SK-N-SH (cell line): ENCODE results near the gene PLA2G2C. TPM values are rescaled to one million over a fixed set of nuclear protein-coding genes. Genes with fewer than 3 reads are reported as not detected.

Experiments used
- CTCF ChIA-PET: fragments of 300-600, 350-600 bp; formaldehyde crosslinking; extraction: SDS; loops from one replicate; lab custom pipeline; 2021; lab: Yijun Ruan, JAX
- POLR2A ChIA-PET: fragments of 350-600 bp; sonication (Branson Sonifier 250); formaldehyde crosslinking; extraction: SDS; loops from one replicate; lab custom pipeline; 2020; ENCODE audit warnings: antibody characterized with exemption, inconsistent platforms; lab: Yijun Ruan, JAX
- DNase-seq: peaks from one replicate; pipeline ENCODE4 v3.0.0; 2012
- H2AFZ ChIP-seq: fragments of 200-600 bp; sonication (generic); 2 replicates; pipeline ENCODE4 v1.8.1; 2016; ENCODE audit warnings: antibody characterized with exemption, mild to moderate bottlenecking, low read depth
- H3F3A ChIP-seq: fragments of 200-600 bp; sonication (generic); replicated peaks from 2 replicates; pipeline ENCODE3; 2016; ENCODE audit warnings: antibody characterized with exemption, mild to moderate bottlenecking; ENCODE audit not compliant: insufficient read depth
- H3K27ac ChIP-seq, 2 experiments: fragments of 200-500 bp in 1 of 2; fragments of 200-600 bp in 1 of 2; sonication (Bioruptor generic) in 1 of 2; sonication (generic), shearing (Covaris generic) in 1 of 2; 2 replicates each; pipeline versions ENCODE4 v1.5.1 to v1.6.1; 2014 to 2016; ENCODE audit warnings: low read depth in 2 of 2, inconsistent platforms in 1 of 2, low read length in 1 of 2, mild to moderate bottlenecking in 1 of 2, mixed read lengths in 1 of 2
- H3K27me3 ChIP-seq: fragments of 200-600 bp; sonication (generic), shearing (Covaris generic); 2 replicates; pipeline ENCODE4 v1.6.1; 2016; ENCODE audit warnings: mixed run types; ENCODE audit not compliant: insufficient read depth
- H3K36me3 ChIP-seq, 2 experiments: fragments of 200-500 bp in 1 of 2; fragments of 200-600 bp in 1 of 2; sonication (Bioruptor generic) in 1 of 2; sonication (generic) in 1 of 2; replicated peaks in 1 of 2; 2 replicates each; pipeline versions ENCODE3 to v1.5.1; 2014 to 2016; ENCODE audit warnings: low read length in 1 of 2, mild to moderate bottlenecking in 1 of 2; ENCODE audit not compliant: insufficient read depth in 2 of 2, control insufficient read depth in 1 of 2
- H3K4me1 ChIP-seq, 2 experiments: fragments of 200-500 bp in 1 of 2; fragments of 200-600 bp in 1 of 2; sonication (Bioruptor generic) in 1 of 2; sonication (generic), shearing (Covaris generic) in 1 of 2; 2 replicates each; pipeline versions ENCODE4 v1.5.1 to v1.6.1; 2014 to 2016; ENCODE audit warnings: low read depth in 1 of 2, low read length in 1 of 2, mixed run types in 1 of 2; ENCODE audit not compliant: insufficient read depth in 2 of 2, control insufficient read depth in 1 of 2
- H3K4me2 ChIP-seq: fragments of 200-600 bp; sonication (generic), shearing (Covaris generic); 2 replicates; pipeline ENCODE4 v1.6.1; 2017; ENCODE audit warnings: mixed run types
- H3K4me3 ChIP-seq, 2 experiments: fragments of 200-500 bp in 1 of 2; fragments of 200-600 bp in 1 of 2; sonication (Bioruptor generic) in 1 of 2; sonication (generic), shearing (Covaris generic) in 1 of 2; 2 replicates each; pipeline versions ENCODE4 v1.5.1 to v1.8.1; 2014 to 2016; ENCODE audit warnings: low read depth in 2 of 2, inconsistent platforms in 1 of 2, low read length in 1 of 2, mild to moderate bottlenecking in 1 of 2, mixed read lengths in 1 of 2, moderate library complexity in 1 of 2
- H3K79me2 ChIP-seq: fragments of 200-600 bp; sonication (generic); 2 replicates; pipeline ENCODE4 v1.8.1; 2017; ENCODE audit warnings: mild to moderate bottlenecking; ENCODE audit not compliant: insufficient read depth
- H3K9ac ChIP-seq: fragments of 200-600 bp; sonication (generic); 2 replicates; pipeline ENCODE4 v1.6.1; 2017; ENCODE audit warnings: mixed run types
- H3K9me2 ChIP-seq: fragments of 200-600 bp; sonication (generic); 2 replicates; pipeline ENCODE4 v1.6.1; 2017; ENCODE audit warnings: mixed run types
- H3K9me3 ChIP-seq: fragments of 200-600 bp; sonication (generic); 2 replicates; pipeline ENCODE4 v1.6.1; 2017; ENCODE audit warnings: mixed run types, mild to moderate bottlenecking, moderate library complexity
- H4K20me1 ChIP-seq: fragments of 200-600 bp; sonication (generic); 2 replicates; pipeline ENCODE4 v1.6.1; 2017; ENCODE audit warnings: mild to moderate bottlenecking, mixed run types; ENCODE audit not compliant: insufficient read depth
- ELF1 ChIP-seq: IDR thresholded peaks from 2 replicates; pipeline ENCODE4 v1.4.0; 2012
- FOXM1 ChIP-seq: IDR thresholded peaks from 2 replicates; pipeline ENCODE4 v1.4.0; 2012; ENCODE audit warnings: low read depth, mild to moderate bottlenecking
- GABPA ChIP-seq: IDR thresholded peaks from 2 replicates; pipeline ENCODE4 v1.4.0; 2012; ENCODE audit warnings: low read depth, mild to moderate bottlenecking
- JUND ChIP-seq: IDR thresholded peaks from 2 replicates; pipeline ENCODE4 v1.4.0; 2012
- MEF2A ChIP-seq: IDR thresholded peaks from 2 replicates; pipeline ENCODE4 v1.4.0; 2012; ENCODE audit warnings: low read depth, borderline replicate concordance
- MXI1 ChIP-seq: IDR thresholded peaks from 2 replicates; pipeline ENCODE4 v1.6.1; 2012; ENCODE audit warnings: mild to moderate bottlenecking, low read depth, low read length, improper control_type of control experiment
- NFIC ChIP-seq: IDR thresholded peaks from 2 replicates; pipeline ENCODE4 v1.4.0; 2012; ENCODE audit warnings: borderline replicate concordance
- NRF1 ChIP-seq: IDR thresholded peaks from 2 replicates; pipeline ENCODE4 v1.6.1; 2012; ENCODE audit warnings: low read depth, mild to moderate bottlenecking, low read length
- POLR2AphosphoS5 ChIP-seq: IDR thresholded peaks from 2 replicates; pipeline ENCODE4 v1.6.1; 2012; ENCODE audit warnings: low read depth, low read length
- RAD21 ChIP-seq: IDR thresholded peaks from 2 replicates; pipeline ENCODE4 v1.6.1; 2012; ENCODE audit warnings: mild to moderate bottlenecking, low read length
- RCOR1 ChIP-seq: fragments of 150-350 bp; IDR thresholded peaks from 2 replicates; pipeline ENCODE4 v1.6.1; 2017; ENCODE audit warnings: antibody characterized with exemption, low read length
- RFX5 ChIP-seq: IDR thresholded peaks from 2 replicates; pipeline ENCODE4 v1.6.1; 2012; ENCODE audit warnings: mild to moderate bottlenecking, improper control_type of control experiment, low read length
- SMC3 ChIP-seq: IDR thresholded peaks from 2 replicates; pipeline ENCODE4 v1.6.1; 2012; ENCODE audit warnings: low read depth, low read length, improper control_type of control experiment
- TAF1 ChIP-seq: IDR thresholded peaks from 2 replicates; pipeline ENCODE4 v1.6.1; 2012; ENCODE audit warnings: low read depth, mild to moderate bottlenecking, low read length, moderate library complexity, borderline replicate concordance
- YY1 ChIP-seq: IDR thresholded peaks from 2 replicates; pipeline ENCODE4 v1.4.0; 2012; ENCODE audit warnings: low read depth, mild to moderate bottlenecking
- WGBS: methylation state at CpG from one replicate; pipeline ENCODE4 v1.1.6; 2017; ENCODE audit warnings: low lambda C conversion rate; 5-methylcytosine and 5-hydroxymethylcytosine counted together
- polyA plus RNA-seq, 3 experiments: library from polyadenylated mRNA; depleted of rRNA; stranded (reverse); fragments of >200 nt; gene quantifications; 2 replicates each; pipeline ENCODE4 v1.2.3, GENCODE V29; 2012
- TF ChIP-seq, protein P1 (sequence below): IDR thresholded peaks from 2 replicates; pipeline ENCODE4 v1.4.0; 2012; ENCODE audit warnings: low read depth
- TF ChIP-seq, protein P2 (sequence below): fragments of 150-350 bp; IDR thresholded peaks from 2 replicates; pipeline ENCODE4 v1.6.1; 2016; ENCODE audit warnings: mild to moderate bottlenecking, low read depth, low read length
- TF ChIP-seq, protein P3 (sequence below): fragments of 150-350 bp; IDR thresholded peaks from 2 replicates; pipeline ENCODE4 v1.6.1; 2017; ENCODE audit warnings: antibody characterized with exemption, low read length, low read depth, borderline replicate concordance
- TF ChIP-seq, protein P4 (sequence below): IDR thresholded peaks from 2 replicates; pipeline ENCODE4 v1.4.0; 2012; ENCODE audit warnings: low read depth, borderline replicate concordance

Gene PLA2G2C
- polyA plus RNA-seq, 1 of the 3 experiments (the other 2 are of a cell fraction): not detected

GRCh38 chr1:20189664-20190063, 3.3 kb upstream of the PLA2G2C start:
- H3K9ac ChIP-seq: no peak overlapping the region
- H3K36me3 ChIP-seq: no peaks in the 10 kb centered on the region
- H2AFZ ChIP-seq: no peak overlapping the region
- no peak for DNase-seq
- no peaks in the 10 kb centered on the region for H3K9me3 ChIP-seq
- no peaks in the 10 kb centered on the region; a peak in 1 of 4 replicates for H3K4me1 ChIP-seq
- no peak for TF ChIP-seq ELF1
- TF ChIP-seq YY1: no peak
- TF ChIP-seq, protein P1, sequence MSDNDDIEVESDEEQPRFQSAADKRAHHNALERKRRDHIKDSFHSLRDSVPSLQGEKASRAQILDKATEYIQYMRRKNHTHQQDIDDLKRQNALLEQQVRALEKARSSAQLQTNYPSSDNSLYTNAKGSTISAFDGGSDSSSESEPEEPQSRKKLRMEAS: no peak
- TF ChIP-seq, protein P2, sequence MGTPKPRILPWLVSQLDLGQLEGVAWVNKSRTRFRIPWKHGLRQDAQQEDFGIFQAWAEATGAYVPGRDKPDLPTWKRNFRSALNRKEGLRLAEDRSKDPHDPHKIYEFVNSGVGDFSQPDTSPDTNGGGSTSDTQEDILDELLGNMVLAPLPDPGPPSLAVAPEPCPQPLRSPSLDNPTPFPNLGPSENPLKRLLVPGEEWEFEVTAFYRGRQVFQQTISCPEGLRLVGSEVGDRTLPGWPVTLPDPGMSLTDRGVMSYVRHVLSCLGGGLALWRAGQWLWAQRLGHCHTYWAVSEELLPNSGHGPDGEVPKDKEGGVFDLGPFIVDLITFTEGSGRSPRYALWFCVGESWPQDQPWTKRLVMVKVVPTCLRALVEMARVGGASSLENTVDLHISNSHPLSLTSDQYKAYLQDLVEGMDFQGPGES: no peak
- TF ChIP-seq POLR2AphosphoS5: no peak
- TF ChIP-seq MXI1: no peak
- no peak for TF ChIP-seq RCOR1
- TF ChIP-seq NFIC: no peak
- TF ChIP-seq, protein P3, sequence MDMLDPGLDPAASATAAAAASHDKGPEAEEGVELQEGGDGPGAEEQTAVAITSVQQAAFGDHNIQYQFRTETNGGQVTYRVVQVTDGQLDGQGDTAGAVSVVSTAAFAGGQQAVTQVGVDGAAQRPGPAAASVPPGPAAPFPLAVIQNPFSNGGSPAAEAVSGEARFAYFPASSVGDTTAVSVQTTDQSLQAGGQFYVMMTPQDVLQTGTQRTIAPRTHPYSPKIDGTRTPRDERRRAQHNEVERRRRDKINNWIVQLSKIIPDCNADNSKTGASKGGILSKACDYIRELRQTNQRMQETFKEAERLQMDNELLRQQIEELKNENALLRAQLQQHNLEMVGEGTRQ: no peak
- TF ChIP-seq MEF2A: no peak
- TF ChIP-seq NRF1: no peak
- no peak for TF ChIP-seq SMC3
- no peak for TF ChIP-seq FOXM1
- H3K79me2 ChIP-seq: no peaks in the 10 kb centered on the region
- ChIA-PET CTCF (interaction anchor here (1.0 to 2.0 kb wide), 3 partner anchors 12 to 215 kb away, joined by 3 to 7 read pairs (median 3); no protein-coding TSS in a partner anchor), POLR2A (no interaction called here)
- H3K4me3 ChIP-seq: no peak overlapping the region
- H3K9me2 ChIP-seq: no peaks in the 10 kb centered on the region
- H3F3A ChIP-seq: no peaks in the 10 kb centered on the region
- WGBS: 49% methylated on average over 4 of the region's 4 CpGs
- peaks cover 12% of the 10 kb centered on the region; the same call in 1 of the 2 replicates for H3K27me3 ChIP-seq
- H3K4me2 ChIP-seq: no peak overlapping the region
- no peak overlapping the region for H3K27ac ChIP-seq
- no peaks in the 10 kb centered on the region for H4K20me1 ChIP-seq

GRCh38 chr1:20188455-20188817, 2.1 kb upstream of the PLA2G2C start:
- Histone ChIP-seq H3F3A (no peaks in the 10 kb centered on the region), H3K27ac (no peak overlapping the region), H3K27me3 (peaks cover 2% of the 10 kb centered on the region; the same call in 1 of the 2 replicates), H3K9ac (no peak overlapping the region), H3K9me2 (no peaks in the 10 kb centered on the region), H3K4me1 (peaks cover 0 to 3% of the 10 kb centered on the region in 2 experiments; a peak in 1 of 4 replicates), H3K4me2 (no peak overlapping the region), H3K4me3 (no peak overlapping the region), H3K36me3 (no peaks in the 10 kb centered on the region), H3K9me3 (no peaks in the 10 kb centered on the region), H2AFZ (no peak overlapping the region), H3K79me2 (no peaks in the 10 kb centered on the region), H4K20me1 (no peaks in the 10 kb centered on the region)
- TF ChIP-seq JUND: no peak
- TF ChIP-seq GABPA: no peak
- TF ChIP-seq RCOR1: no peak
- no peak for TF ChIP-seq RAD21
- TF ChIP-seq, protein P4, sequence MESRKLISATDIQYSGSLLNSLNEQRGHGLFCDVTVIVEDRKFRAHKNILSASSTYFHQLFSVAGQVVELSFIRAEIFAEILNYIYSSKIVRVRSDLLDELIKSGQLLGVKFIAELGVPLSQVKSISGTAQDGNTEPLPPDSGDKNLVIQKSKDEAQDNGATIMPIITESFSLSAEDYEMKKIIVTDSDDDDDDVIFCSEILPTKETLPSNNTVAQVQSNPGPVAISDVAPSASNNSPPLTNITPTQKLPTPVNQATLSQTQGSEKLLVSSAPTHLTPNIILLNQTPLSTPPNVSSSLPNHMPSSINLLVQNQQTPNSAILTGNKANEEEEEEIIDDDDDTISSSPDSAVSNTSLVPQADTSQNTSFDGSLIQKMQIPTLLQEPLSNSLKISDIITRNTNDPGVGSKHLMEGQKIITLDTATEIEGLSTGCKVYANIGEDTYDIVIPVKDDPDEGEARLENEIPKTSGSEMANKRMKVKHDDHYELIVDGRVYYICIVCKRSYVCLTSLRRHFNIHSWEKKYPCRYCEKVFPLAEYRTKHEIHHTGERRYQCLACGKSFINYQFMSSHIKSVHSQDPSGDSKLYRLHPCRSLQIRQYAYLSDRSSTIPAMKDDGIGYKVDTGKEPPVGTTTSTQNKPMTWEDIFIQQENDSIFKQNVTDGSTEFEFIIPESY: no peak
- TF ChIP-seq, protein P1: no peak
- no peak for TF ChIP-seq RFX5
- TF ChIP-seq MEF2A: no peak
- TF ChIP-seq, protein P2: no peak
- TF ChIP-seq TAF1: no peak
- TF ChIP-seq SMC3: no peak
- no peak for DNase-seq
- CTCF ChIA-PET: interaction anchor here (1.2 to 2.0 kb wide), 3 partner anchors 23 to 214 kb away, joined by 3 to 7 read pairs (median 5); no protein-coding TSS in a partner anchor
- POLR2A ChIA-PET: no interaction called here
- WGBS: 33% methylated on average over 4 of the region's 4 CpGs
